Right lobe of liver (tissue), 6 donors: Measurements from ENCODE around the gene SDHD. TPM values are rescaled to one million over a fixed set of nuclear protein-coding genes. Genes with fewer than 3 reads are reported as not detected.

ENCODE experiments used
- ATAC-seq, 4 donors: fragments of 200-7000 bp; cut with Tn5 transposase; one replicate each; pipeline ENCODE4 v1.9.1; 2020; ENCODE audit warnings: mild to moderate bottlenecking in 4 of 4, moderate library complexity in 4 of 4
- DNase-seq, 3 donors: peaks; one replicate each; pipeline ENCODE4 v3.0.0-alpha.2; 2020
- H3K27ac ChIP-seq, 3 donors: fragments of 200-600 bp; one replicate each; pipeline ENCODE4 v1.8.0; 2022
- H3K27me3 ChIP-seq, 2 donors: fragments of 200-600 bp; one replicate each; pipeline ENCODE4 v1.8.0; 2022
- H3K36me3 ChIP-seq, 4 donors: fragments of 200-600 bp; sonication (generic) in 1 of 4; one replicate each; pipeline versions ENCODE4 v1.5.1 to v1.8.0; 2017 to 2022; ENCODE audit warnings: control low read depth in 1 of 4
- H3K4me1 ChIP-seq, 4 donors: fragments of 200-600 bp; sonication (generic) in 1 of 4; one replicate each; pipeline versions ENCODE4 v1.5.1 to v1.8.0; 2017 to 2022; ENCODE audit warnings: control low read depth in 1 of 4
- H3K4me3 ChIP-seq, 3 donors: fragments of 200-600 bp; one replicate each; pipeline ENCODE4 v1.8.0; 2022
- H3K9me3 ChIP-seq, 4 donors: fragments of 200-600 bp; sonication (generic) in 1 of 4; one replicate each; pipeline versions ENCODE4 v1.5.1 to v1.8.0; 2017 to 2022; ENCODE audit warnings: control low read depth in 1 of 4
- POLR2A ChIP-seq: fragments of 450-650 bp; IDR thresholded peaks from one replicate; pipeline ENCODE4 v1.6.1; 2017; ENCODE audit warnings: antibody characterized with exemption, mild to moderate bottlenecking
- WGBS: methylation state at CpG from one replicate; pipeline ENCODE4 v1.1.6; 2018; ENCODE audit warnings: low coverage, low lambda C conversion rate; ENCODE audit not compliant: insufficient coverage; ENCODE audit errors: missing lambda C conversion rate; 5-methylcytosine and 5-hydroxymethylcytosine counted together
- intact Hi-C, 2 donors: fragments of 100-400 bp; cut with DNase I; formaldehyde crosslinking; loops; one replicate each; pipeline versions ENCODE4 v1.11.2 to v1.14.1; 2022
- long read RNA-seq: library from polyadenylated mRNA; unstranded; transcript quantifications from one replicate; pipeline ENCODE4 v2.0.0, GENCODE V29; 2019
- total RNA-seq, 6 experiments: library from RNA; depleted of rRNA in 2 of 6; stranded (reverse); fragments of >200 nt in 2 of 6; fragmentation: NEBNext Ultra II Directional in 3 of 6; extraction: Animal tissue kit (Norgen Biotek cat#: 25700) in 3 of 6; gene quantifications; one replicate each; pipeline versions ENCODE4 v1.1.0 to v1.2.4, GENCODE V29; 2016 to 2023
- TF ChIP-seq, protein P1 (sequence below), 4 donors: fragments of 200-600 bp in 3 of 4; fragments of 450-650 bp in 1 of 4; IDR thresholded peaks; one replicate each; pipeline versions ENCODE4 v1.5.1 to v1.8.0; 2016 to 2022; ENCODE audit warnings: antibody characterized with exemption in 4 of 4, mild to moderate bottlenecking in 2 of 4
- donor health status: DM: no; HTN: yes; CAD: no.
- donor health status: DM: no; HTN: no; CAD: no.
- donor health status: DM: no; HTN: no; CAD: no.
- donor health status: DM: no; HTN: yes; CAD: no.
- donor health status: DM: no; HTN: yes; CAD: no.

SDHD gene
- 100 to 1,000 TPM; 114 to 191 (median 130) TPM for total RNA-seq
- long read RNA-seq, transcript SDHD-201 (4 exons, 1,439 nt) = major isoform, 116 of 118 reads
- long read RNA-seq, partial matches to known transcripts = 1 of 118 reads
- long read RNA-seq, other reads (novel, unspliced or antisense) = 1 of 118 reads

DNA sequence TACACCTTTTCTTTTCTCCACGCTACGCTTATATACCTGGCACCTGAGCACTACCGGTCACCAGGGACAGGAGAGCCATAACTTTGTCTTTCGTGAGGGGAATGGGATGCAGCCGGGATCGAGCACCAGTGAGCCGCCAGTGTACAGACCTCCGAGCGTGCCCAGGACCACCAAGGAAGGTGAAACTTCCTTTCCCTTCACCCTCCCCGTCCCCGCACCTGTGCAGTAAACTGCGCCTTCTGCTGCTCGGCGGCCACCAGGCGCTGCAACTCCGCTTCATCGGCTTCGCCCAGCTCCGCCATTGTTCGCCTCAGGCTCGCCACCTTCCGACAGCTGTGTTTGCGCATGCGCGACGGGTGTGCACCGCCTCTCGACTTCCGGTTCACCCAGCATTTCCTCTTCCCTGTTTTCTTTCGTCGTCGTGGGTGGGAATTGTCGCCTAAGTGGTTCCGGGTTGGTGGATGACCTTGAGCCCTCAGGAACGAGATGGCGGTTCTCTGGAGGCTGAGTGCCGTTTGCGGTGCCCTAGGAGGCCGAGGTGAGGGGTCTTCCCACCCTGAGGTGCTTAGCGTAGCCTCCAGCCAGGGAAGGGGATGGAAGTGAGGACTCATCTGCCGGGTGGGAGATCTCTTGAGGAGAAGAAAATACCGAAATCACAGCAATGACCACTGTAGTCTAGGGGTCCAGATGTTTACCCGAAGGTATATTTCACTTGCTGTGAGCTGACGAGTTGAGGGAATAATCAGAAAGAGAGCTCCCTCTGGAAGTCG lies at the start of gene SDHD, which contains the start of gene TIMM8B:
TSS of gene SDHD (plus strand) at position 452 of the 770 bp plus-strand sequence. CDS start at position 487, 35 bp downstream.
TSS of gene TIMM8B (minus strand) at position 335 of the 770 bp plus-strand sequence. CDS start at position 302, 33 bp downstream.
- Histone ChIP-seq H3K4me1 (peaks cover 0 to 24% (median 6%) of the 10 kb centered on the region in 4 donors), H3K27ac (peak within 1 kb of the TSS; percentile 46 to 63 (median 55)), H3K36me3 (peaks cover 0 to 74% (median 33%) of the 10 kb centered on the region in 4 donors), H3K27me3 (no peaks in the 10 kb centered on the region), H3K9me3 (no peaks in the 10 kb centered on the region), H3K4me3 (peak within 1 kb of the TSS; percentile 68 to 92 (median 92))
- ATAC-seq = peak; percentile 96 to 98 (median 97)
- peak; percentile 94 to 97 (median 97) for DNase-seq
- intact Hi-C loops = no loop called here
- peak; percentile 63 for TF ChIP-seq POLR2A
- TF ChIP-seq, protein P1, sequence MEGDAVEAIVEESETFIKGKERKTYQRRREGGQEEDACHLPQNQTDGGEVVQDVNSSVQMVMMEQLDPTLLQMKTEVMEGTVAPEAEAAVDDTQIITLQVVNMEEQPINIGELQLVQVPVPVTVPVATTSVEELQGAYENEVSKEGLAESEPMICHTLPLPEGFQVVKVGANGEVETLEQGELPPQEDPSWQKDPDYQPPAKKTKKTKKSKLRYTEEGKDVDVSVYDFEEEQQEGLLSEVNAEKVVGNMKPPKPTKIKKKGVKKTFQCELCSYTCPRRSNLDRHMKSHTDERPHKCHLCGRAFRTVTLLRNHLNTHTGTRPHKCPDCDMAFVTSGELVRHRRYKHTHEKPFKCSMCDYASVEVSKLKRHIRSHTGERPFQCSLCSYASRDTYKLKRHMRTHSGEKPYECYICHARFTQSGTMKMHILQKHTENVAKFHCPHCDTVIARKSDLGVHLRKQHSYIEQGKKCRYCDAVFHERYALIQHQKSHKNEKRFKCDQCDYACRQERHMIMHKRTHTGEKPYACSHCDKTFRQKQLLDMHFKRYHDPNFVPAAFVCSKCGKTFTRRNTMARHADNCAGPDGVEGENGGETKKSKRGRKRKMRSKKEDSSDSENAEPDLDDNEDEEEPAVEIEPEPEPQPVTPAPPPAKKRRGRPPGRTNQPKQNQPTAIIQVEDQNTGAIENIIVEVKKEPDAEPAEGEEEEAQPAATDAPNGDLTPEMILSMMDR (IDR thresholded peaks at IDR 0.05) = peak in 3 of 4 donors; percentile 11 to 24 (median 18)
- WGBS = 1% methylated on average over 22 of the region's 45 CpGs

DNA sequence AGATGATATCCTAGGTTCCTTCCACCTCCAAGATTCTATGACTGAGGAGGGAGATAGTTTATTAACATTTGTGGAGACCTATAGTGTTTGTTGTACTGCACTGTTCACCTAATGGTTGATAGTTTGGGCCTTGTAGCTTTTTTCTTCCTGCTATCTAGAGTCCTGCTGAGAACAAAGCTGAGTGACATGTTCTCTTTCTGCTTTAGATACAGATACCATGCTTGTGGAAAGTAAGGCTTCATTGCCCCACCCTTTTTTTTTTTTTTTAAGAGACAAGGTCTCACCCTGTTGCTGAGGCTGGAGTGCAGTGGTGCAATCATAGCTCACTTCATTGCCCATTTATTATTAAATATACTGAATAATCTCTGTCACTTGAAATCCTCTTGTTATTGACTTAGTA lies 49.1 kb upstream of the SDHD start:
- peaks cover 4 to 78% (median 21%) of the 10 kb centered on the region in 4 donors for H3K36me3 ChIP-seq
- H3K9me3 ChIP-seq = no peaks in the 10 kb centered on the region
- intact Hi-C loops = no loop called here
- ATAC-seq = no peak
- H3K27ac ChIP-seq = no peak overlapping the region
- no peaks in the 10 kb centered on the region for H3K27me3 ChIP-seq
- no peak overlapping the region for H3K4me3 ChIP-seq
- no peak for DNase-seq
- no peaks in the 10 kb centered on the region for H3K4me1 ChIP-seq
- no peak for TF ChIP-seq POLR2A
- TF ChIP-seq, protein P1 (IDR thresholded peaks at IDR 0.05) = no peak

DNA sequence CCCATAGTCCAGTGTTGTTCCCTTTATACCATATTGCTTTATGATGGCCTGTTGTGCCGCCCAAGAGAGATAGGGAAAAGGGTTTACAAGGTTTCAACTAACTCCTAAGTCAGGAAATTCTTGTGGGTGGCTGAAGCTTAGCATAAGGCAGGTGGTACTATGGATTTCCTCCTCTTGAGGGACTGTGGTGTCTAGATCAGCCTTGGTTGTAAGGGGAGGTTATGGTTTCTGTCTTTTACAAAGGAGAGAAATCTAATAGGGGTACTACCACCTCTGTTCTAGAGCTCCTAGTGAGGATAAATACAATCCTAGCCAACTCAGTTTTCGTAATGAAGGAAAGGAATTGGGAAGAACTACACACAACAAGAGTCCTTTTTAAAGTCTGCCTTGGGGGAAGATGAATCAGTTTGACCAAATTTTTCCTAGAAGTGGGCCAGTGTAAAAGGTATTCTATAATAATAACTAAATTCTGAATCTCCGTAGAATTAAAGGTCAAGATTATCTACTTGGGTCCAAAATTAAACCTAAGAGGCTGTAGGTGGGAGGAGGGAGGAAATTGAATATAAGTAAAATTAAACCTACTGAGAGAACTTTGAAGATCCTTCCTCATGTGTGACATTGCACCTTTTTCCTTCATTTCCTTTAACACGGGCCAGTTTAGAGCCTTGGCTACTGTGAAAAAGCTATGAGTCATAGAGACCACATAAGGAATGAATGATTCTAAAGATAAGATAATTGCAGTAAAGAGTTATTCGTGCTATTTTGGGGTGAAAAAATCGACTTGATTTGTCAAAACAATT lies 44.3 kb upstream of the SDHD start:
- 56% methylated on average over 6 of the region's 6 CpGs for WGBS
- peaks cover 4 to 80% (median 22%) of the 10 kb centered on the region in 4 donors for H3K36me3 ChIP-seq
- no peaks in the 10 kb centered on the region for H3K9me3 ChIP-seq
- H3K4me3 ChIP-seq = no peak overlapping the region
- TF ChIP-seq POLR2A = no peak
- TF ChIP-seq, protein P1 (IDR thresholded peaks at IDR 0.05) = no peak
- ATAC-seq (no peak), DNase-seq (no peak)
- intact Hi-C loops = no loop called here
- H3K27me3 ChIP-seq = no peaks in the 10 kb centered on the region
- no peak overlapping the region for H3K27ac ChIP-seq
- H3K4me1 ChIP-seq = no peaks in the 10 kb centered on the region

DNA sequence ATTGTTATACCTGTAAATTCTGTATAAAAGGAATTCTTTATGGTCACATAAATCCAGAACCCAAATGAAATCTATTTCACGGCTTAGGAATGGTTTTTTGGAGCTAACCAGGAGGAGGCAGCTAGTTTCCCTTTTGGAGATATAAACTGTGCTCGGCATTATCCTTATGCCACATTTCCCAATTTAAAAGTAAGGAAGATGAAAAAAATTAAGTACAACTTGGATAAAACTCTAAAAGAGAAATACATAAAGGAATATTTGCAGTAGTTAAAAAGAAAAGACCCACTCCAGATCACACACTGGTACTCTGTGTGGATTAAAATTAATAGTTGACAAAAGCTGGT lies 43.7 kb upstream of the SDHD start:
- Histone ChIP-seq H3K4me3 (no peak overlapping the region), H3K9me3 (no peaks in the 10 kb centered on the region), H3K27ac (no peak overlapping the region), H3K27me3 (no peaks in the 10 kb centered on the region), H3K36me3 (peaks cover 3 to 76% (median 19%) of the 10 kb centered on the region in 4 donors), H3K4me1 (no peaks in the 10 kb centered on the region)
- intact Hi-C loops = no loop called here
- DNase-seq = no peak
- TF ChIP-seq POLR2A = no peak
- TF ChIP-seq, protein P1 (IDR thresholded peaks at IDR 0.05) = no peak
- WGBS = 100% methylated on average over 2 of the region's 2 CpGs
- no peak for ATAC-seq
